GM12864 (cell line): ENCODE measurements around the gene MITF.

ENCODE experiments used
- DNase-seq: peaks from one replicate; pipeline ENCODE4 v3.0.0-alpha.2; 2011; ENCODE audit warnings: low read depth
- H3K4me3 ChIP-seq: 2 replicates; pipeline ENCODE4 v1.5.1; 2011; ENCODE audit warnings: mild to moderate bottlenecking, low read depth, low read length, control low read depth
- CTCF ChIP-seq: IDR thresholded peaks from 2 replicates; pipeline ENCODE4 v1.5.1; 2011; ENCODE audit warnings: low read depth, mild to moderate bottlenecking, moderate library complexity, low read length, control low read depth, inconsistent platforms; ENCODE audit errors: missing control alignments

The MITF gene

GRCh38 chr3:70006089-70006488 is 266.8 kb downstream of the MITF start:
- H3K4me3 ChIP-seq: no peak overlapping the region
- no peak for TF ChIP-seq CTCF
- no peak for DNase-seq

GRCh38 chr3:70010346-70010745 is 271.1 kb downstream of the MITF start:
- no peak for TF ChIP-seq CTCF
- H3K4me3 ChIP-seq: no peak overlapping the region
- no peak for DNase-seq

- DNase-seq: no peak
- no peak overlapping the region for H3K4me3 ChIP-seq
- no peak for TF ChIP-seq CTCF
Measured at GRCh38 chr3:70011582-70011981, 272.3 kb downstream of the MITF start.
